Upper lobe of left lung (tissue), 4 donors: ENCODE measurements around the gene ZNF44.

ENCODE experiments used
- EP300 ChIP-seq, 4 donors: sonication (generic); formaldehyde crosslinking; IDR thresholded peaks; one replicate each; pipeline ENCODE4 v1.5.1; 2017; ENCODE audit warnings: antibody characterized with exemption in 4 of 4, control low read depth in 2 of 4
- POLR2A ChIP-seq, 4 donors: fragments of 450-650 bp; IDR thresholded peaks; one replicate each; pipeline ENCODE4 v1.5.1; 2016 to 2017; ENCODE audit warnings: antibody characterized with exemption in 4 of 4, mild to moderate bottlenecking in 2 of 4
- TF ChIP-seq, protein P1 (sequence below), 6 experiments: fragments of 450-650 bp in 4 of 6; fragments of 200-600 bp in 2 of 6; sonication (generic) in 2 of 6; IDR thresholded peaks; one replicate each; pipeline ENCODE4 v1.5.1; 2016 to 2019; ENCODE audit warnings: antibody characterized with exemption in 6 of 6

DNA sequence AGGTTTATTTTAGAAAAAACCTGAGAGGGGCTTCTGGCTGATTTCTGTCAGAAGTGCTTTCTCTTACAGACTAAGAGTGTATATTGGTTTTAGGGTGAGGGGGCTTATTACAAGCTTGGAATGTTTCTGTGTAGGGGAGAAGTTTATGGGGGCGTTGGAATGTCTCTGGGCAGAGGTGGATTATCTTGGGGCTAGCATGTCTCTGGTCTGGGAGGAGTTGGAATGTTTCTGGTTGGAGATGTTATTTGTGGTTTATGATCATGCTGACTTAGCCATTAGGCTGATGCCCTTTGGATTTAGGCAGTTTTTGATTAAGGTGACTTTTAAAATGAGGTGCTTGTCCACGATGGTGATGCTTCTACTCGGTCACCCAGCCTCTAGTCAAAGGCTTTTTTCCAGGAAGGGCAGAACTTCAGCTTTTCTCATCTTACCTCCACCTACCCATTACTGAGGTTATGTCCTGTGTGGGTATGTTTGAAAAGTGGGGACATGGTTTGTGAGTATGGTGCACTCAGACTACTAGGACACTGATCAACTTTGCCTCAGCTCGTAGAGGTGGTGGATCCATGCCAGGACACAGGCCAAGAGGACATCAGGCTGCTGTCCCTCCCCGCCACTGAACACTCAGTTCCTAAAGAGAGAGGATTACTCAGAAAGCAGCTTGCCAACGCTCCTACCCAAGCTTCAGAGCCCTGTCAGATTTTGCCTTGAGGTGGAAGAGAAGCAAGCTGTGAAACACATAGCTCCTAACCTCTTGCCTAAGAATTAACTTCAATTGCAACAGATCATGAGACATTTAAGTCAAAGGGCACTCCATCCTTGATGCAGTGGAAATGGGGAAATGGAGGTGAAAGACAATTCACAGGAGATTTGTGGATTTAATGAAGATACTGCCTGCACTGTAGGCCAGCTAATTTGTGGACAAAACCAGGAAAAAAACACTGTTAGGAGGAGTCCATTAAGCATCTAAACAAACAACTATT, 63.6 kb downstream of the ZNF44 start:
- TF ChIP-seq, protein P1, sequence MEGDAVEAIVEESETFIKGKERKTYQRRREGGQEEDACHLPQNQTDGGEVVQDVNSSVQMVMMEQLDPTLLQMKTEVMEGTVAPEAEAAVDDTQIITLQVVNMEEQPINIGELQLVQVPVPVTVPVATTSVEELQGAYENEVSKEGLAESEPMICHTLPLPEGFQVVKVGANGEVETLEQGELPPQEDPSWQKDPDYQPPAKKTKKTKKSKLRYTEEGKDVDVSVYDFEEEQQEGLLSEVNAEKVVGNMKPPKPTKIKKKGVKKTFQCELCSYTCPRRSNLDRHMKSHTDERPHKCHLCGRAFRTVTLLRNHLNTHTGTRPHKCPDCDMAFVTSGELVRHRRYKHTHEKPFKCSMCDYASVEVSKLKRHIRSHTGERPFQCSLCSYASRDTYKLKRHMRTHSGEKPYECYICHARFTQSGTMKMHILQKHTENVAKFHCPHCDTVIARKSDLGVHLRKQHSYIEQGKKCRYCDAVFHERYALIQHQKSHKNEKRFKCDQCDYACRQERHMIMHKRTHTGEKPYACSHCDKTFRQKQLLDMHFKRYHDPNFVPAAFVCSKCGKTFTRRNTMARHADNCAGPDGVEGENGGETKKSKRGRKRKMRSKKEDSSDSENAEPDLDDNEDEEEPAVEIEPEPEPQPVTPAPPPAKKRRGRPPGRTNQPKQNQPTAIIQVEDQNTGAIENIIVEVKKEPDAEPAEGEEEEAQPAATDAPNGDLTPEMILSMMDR (IDR thresholded peaks at IDR 0.05), result no peak
- TF ChIP-seq POLR2A (IDR thresholded peaks at IDR 0.05) (no peak), EP300 (IDR thresholded peaks at IDR 0.05) (no peak)
